ENCODE measurements around the gene UBE3D. TPM values are rescaled to one million over a fixed set of nuclear protein-coding genes. Genes with fewer than 3 reads are reported as not detected.

UBE3D gene
- total and polyA plus RNA-seq, 2 of the 8 experiments (the other 6 are each of a cell fraction or from before 2014, with no cell fraction given), result 5.7 to 16.3 TPM

DNA sequence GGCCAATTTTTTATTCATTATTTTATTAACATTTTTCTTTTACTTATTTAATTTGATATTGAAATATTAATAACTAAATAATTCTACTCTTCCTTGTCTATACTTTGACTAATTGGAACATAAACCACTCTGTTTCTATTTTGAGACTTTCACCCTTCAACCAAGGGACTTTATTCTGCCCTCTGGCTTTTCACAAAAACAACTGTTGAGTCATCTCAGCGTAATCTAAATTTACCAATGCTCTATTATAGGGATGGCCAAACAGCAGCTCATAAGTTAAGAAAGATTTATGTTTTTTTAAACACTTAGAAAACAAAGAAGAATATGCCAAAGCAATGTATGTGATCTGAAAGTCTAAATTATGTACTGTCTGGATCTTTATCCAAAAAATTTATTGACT, 48.5 kb upstream of the UBE3D start:
- H4K5ac ChIP-seq (ENCODE audit: insufficient read length, low read depth, low read length), result no peak overlapping the region
- no peak overlapping the region for H2BK5ac ChIP-seq (ENCODE audit: low read depth, low read length)
- no peaks in the 10 kb centered on the region for H3K79me1 ChIP-seq (ENCODE audit: low read depth, low read length)
- WGBS, 2 experiments (ENCODE audit: extremely low coverage in 1 of 2, insufficient coverage in 1 of 2, insufficient read length in 1 of 2, insufficient replicate concordance in 2 of 2, low coverage in 1 of 2, low lambda C conversion rate in 2 of 2, missing lambda C conversion rate in 1 of 2), result 95% methylated on average over 1 of the region's 1 CpG; no CpG with 5 or more reads in 1 of the 2 experiments
- H3K14ac ChIP-seq (ENCODE audit: insufficient read length), result no peak overlapping the region
- H2BK20ac ChIP-seq (ENCODE audit: low read length), result no peak overlapping the region
- no peaks in the 10 kb centered on the region for H4K20me1 ChIP-seq (replicated peaks in 1 of 2; ENCODE audit: control insufficient read depth in 1 of 2, insufficient read depth in 2 of 2, low read length in 2 of 2)
- no peak overlapping the region for H2BK12ac ChIP-seq (ENCODE audit: low read depth, low read length)
- no peak overlapping the region for H2BK15ac ChIP-seq (ENCODE audit: low read length)
- no peak for FAIRE-seq
- no peak overlapping the region for H3K4me2 ChIP-seq (ENCODE audit: insufficient read depth in 1 of 2, low read depth in 2 of 2, low read length in 2 of 2)
- H3K27me3 ChIP-seq (replicated peaks in 1 of 4; ENCODE audit: control insufficient read depth in 3 of 4, extremely low read depth in 1 of 4, insufficient read depth in 3 of 4, low read length in 3 of 4), result no peaks in the 10 kb centered on the region
- H3K4me1 ChIP-seq (replicated peaks in 1 of 4; ENCODE audit: control insufficient read depth in 3 of 4, insufficient read depth in 4 of 4, low read length in 3 of 4), result no peaks in the 10 kb centered on the region
- no peaks in the 10 kb centered on the region for H3K23me2 ChIP-seq (ENCODE audit: low read depth, low read length)
- no peaks in the 10 kb centered on the region for H3K79me2 ChIP-seq (ENCODE audit: control insufficient read depth in 1 of 2, insufficient read depth in 2 of 2, low read length in 2 of 2)
- no peak overlapping the region for H3K4me3 ChIP-seq (ENCODE audit: extremely low read depth in 1 of 4, insufficient read depth in 2 of 4, low read depth in 3 of 4, low read length in 4 of 4)
- H3K36me3 ChIP-seq (ENCODE audit: control insufficient read depth in 2 of 4, insufficient read depth in 4 of 4, low read length in 3 of 4), result peaks cover 0 to 22% (median 2%) of the 10 kb centered on the region in 4 experiments; a peak in 4 of 8 replicates
- H2AK5ac ChIP-seq (ENCODE audit: low read depth, low read length), result no peak overlapping the region
- no peak overlapping the region for H3K4ac ChIP-seq (replicated peaks; ENCODE audit: insufficient read length, low read depth, low read length)
- H3K23ac ChIP-seq (ENCODE audit: insufficient read length), result no peak overlapping the region
- H4K8ac ChIP-seq (ENCODE audit: extremely low read depth, insufficient read depth, low read length), result no peak overlapping the region
- H4K91ac ChIP-seq (replicated peaks; ENCODE audit: insufficient read length, low read length), result no peak overlapping the region
- no peak overlapping the region for H3K56ac ChIP-seq (replicated peaks; ENCODE audit: insufficient read length, low read depth, low read length)
- H3K9ac ChIP-seq (replicated peaks in 1 of 4; ENCODE audit: extremely low read depth in 1 of 4, low read depth in 3 of 4, low read length in 3 of 4), result no peak overlapping the region
- ChIA-PET POLR2A (ENCODE audit: partially characterized antibody) (no interaction called here), CTCF (ENCODE audit: partially characterized antibody) (no interaction called here)
- no peak overlapping the region for H3K27ac ChIP-seq (ENCODE audit: low read depth, low read length)
- no peaks in the 10 kb centered on the region for H3K9me3 ChIP-seq (ENCODE audit: insufficient read depth in 2 of 2, low read depth in 1 of 2, low read length in 1 of 2)
- H2BK120ac ChIP-seq (replicated peaks; ENCODE audit: low read depth, low read length), result no peak overlapping the region
- no peak overlapping the region for H2AFZ ChIP-seq (ENCODE audit: low read length)
- no peak overlapping the region for H3K18ac ChIP-seq (ENCODE audit: extremely low read depth, low read length)
- DNase-seq (ENCODE audit: low read depth in 1 of 2, low spot score in 2 of 2), result no peak
- TF ChIP-seq RBBP5 (IDR thresholded peaks at IDR 0.05; ENCODE audit: borderline replicate concordance, low read depth, low read length), result no peak
- TF ChIP-seq, protein P1, sequence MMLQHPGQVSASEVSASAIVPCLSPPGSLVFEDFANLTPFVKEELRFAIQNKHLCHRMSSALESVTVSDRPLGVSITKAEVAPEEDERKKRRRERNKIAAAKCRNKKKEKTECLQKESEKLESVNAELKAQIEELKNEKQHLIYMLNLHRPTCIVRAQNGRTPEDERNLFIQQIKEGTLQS (IDR thresholded peaks at IDR 0.05; ENCODE audit: insufficient read depth, low read depth, low read length), result no peak
- TF ChIP-seq USF2 (IDR thresholded peaks at IDR 0.05; ENCODE audit: low read length), result no peak
- TF ChIP-seq MAFK (IDR thresholded peaks at IDR 0.05; ENCODE audit: low read depth, low read length), result no peak
- TF ChIP-seq RFX5 (IDR thresholded peaks at IDR 0.05; ENCODE audit: borderline replicate concordance, low read depth, low read length), result no peak
- no peak for TF ChIP-seq PHF8 (conservative IDR thresholded peaks at IDR 0.05; ENCODE audit: low read depth, low read length)
- no peak for TF ChIP-seq KDM1A (IDR thresholded peaks at IDR 0.05; ENCODE audit: borderline replicate concordance, low read length)
- no peak for TF ChIP-seq FOSL1 (IDR thresholded peaks at IDR 0.05; ENCODE audit: insufficient read depth, low read depth, low read length)
- TF ChIP-seq JUN (IDR thresholded peaks at IDR 0.05; ENCODE audit: low read depth, low read length), result no peak
- TF ChIP-seq KDM4A (IDR thresholded peaks at IDR 0.05; ENCODE audit: low read depth, low read length, severe bottlenecking), result no peak
- TF ChIP-seq ASH2L (IDR thresholded peaks at IDR 0.05; ENCODE audit: low read length), result no peak
- TF ChIP-seq EGR1 (IDR thresholded peaks at IDR 0.05; ENCODE audit: borderline replicate concordance, low read depth, low read length), result no peak
- TF ChIP-seq RXRA (IDR thresholded peaks at IDR 0.05; ENCODE audit: insufficient read depth, low read depth, low read length), result no peak
- no peak for TF ChIP-seq CREB1 (IDR thresholded peaks at IDR 0.05)

All from H1 (cell line).